Fibroblast of lung (primary cell): ENCODE results near the gene SP140. TPM values are rescaled to one million over a fixed set of nuclear protein-coding genes. Genes with fewer than 3 reads are reported as not detected.

Experiments used
- DNase-seq, 2 donors: peaks; one replicate each; pipeline versions ENCODE4 v3.0.0 to v3.0.0-alpha.2; 2010; ENCODE audit warnings: low read depth in 2 of 2
- H2AFZ ChIP-seq: 2 replicates; pipeline ENCODE4 v1.5.1; 2012; ENCODE audit warnings: low read length, control low read depth, inconsistent platforms
- H3K27ac ChIP-seq: 2 replicates; pipeline ENCODE4 v1.5.1; 2011; ENCODE audit warnings: low read length, control low read depth; ENCODE audit not compliant: insufficient read depth
- H3K27me3 ChIP-seq: 2 replicates; pipeline ENCODE4 v1.5.1; 2011; ENCODE audit warnings: mild to moderate bottlenecking, low read length; ENCODE audit not compliant: control insufficient read depth, insufficient read depth
- H3K36me3 ChIP-seq: 2 replicates; pipeline ENCODE4 v1.5.1; 2011; ENCODE audit warnings: low read length; ENCODE audit not compliant: control insufficient read depth, insufficient read depth
- H3K4me1 ChIP-seq: 2 replicates; pipeline ENCODE4 v1.5.1; 2011; ENCODE audit warnings: low read length; ENCODE audit not compliant: control insufficient read depth, insufficient read depth; ENCODE audit errors: extremely low read depth
- H3K4me2 ChIP-seq: 2 replicates; pipeline ENCODE4 v1.5.1; 2011; ENCODE audit warnings: low read length, control low read depth; ENCODE audit not compliant: insufficient read depth; ENCODE audit errors: extremely low read depth
- H3K4me3 ChIP-seq, 4 experiments: fragments of 200-600 bp in 1 of 4; sonication (generic) in 1 of 4; replicated peaks in 1 of 4; 2 replicates each; pipeline ENCODE4 v1.5.1; 2011 to 2016; ENCODE audit warnings: low read length in 4 of 4, low read depth in 3 of 4, mild to moderate bottlenecking in 3 of 4, control low read depth in 2 of 4, inconsistent platforms in 1 of 4, mixed read lengths in 1 of 4; ENCODE audit not compliant: insufficient read depth in 1 of 4; ENCODE audit errors: control extremely low read depth in 1 of 4
- H3K79me2 ChIP-seq: 2 replicates; pipeline ENCODE4 v1.5.1; 2012; ENCODE audit warnings: mild to moderate bottlenecking, low read length, inconsistent platforms; ENCODE audit not compliant: control insufficient read depth, insufficient read depth
- H3K9ac ChIP-seq: 2 replicates; pipeline ENCODE4 v1.5.1; 2011; ENCODE audit warnings: mild to moderate bottlenecking, low read length, control low read depth; ENCODE audit not compliant: insufficient read depth
- H3K9me3 ChIP-seq: 2 replicates; pipeline ENCODE4 v1.5.1; 2012; ENCODE audit warnings: low read depth, low read length; ENCODE audit not compliant: control insufficient read depth, insufficient read depth
- H4K20me1 ChIP-seq: 2 replicates; pipeline ENCODE4 v1.5.1; 2011; ENCODE audit warnings: low read length; ENCODE audit not compliant: control insufficient read depth, insufficient read depth; ENCODE audit errors: extremely low read depth
- CTCF ChIP-seq, 2 donors: IDR thresholded peaks in 1 of 2; conservative IDR thresholded peaks in 1 of 2; 1 replicate in 1 of 2; 2 replicates in 1 of 2; pipeline ENCODE4 v1.5.1; 2011 to 2012; ENCODE audit warnings: low read length in 2 of 2, control low read depth in 1 of 2, inconsistent platforms in 1 of 2, low read depth in 1 of 2, mild to moderate bottlenecking in 1 of 2
- EZH2 ChIP-seq: IDR thresholded peaks from 2 replicates; pipeline ENCODE4 v1.5.1; 2012; ENCODE audit warnings: low read length, control low read depth, mild to moderate bottlenecking; ENCODE audit errors: missing control alignments
- polyA minus RNA-seq: library from RNA; depleted of rRNA, polyadenylated mRNA; stranded (reverse); fragments of >200 nt; gene quantifications from 2 replicates; pipeline ENCODE4 v1.2.3, GENCODE V29; 2011; ENCODE audit warnings: low replicate concordance
- polyA plus RNA-seq, 2 donors: library from polyadenylated mRNA; depleted of rRNA in 1 of 2; stranded (reverse) in 1 of 2; unstranded in 1 of 2; fragments of >200 nt; gene quantifications; 2 replicates each; pipeline ENCODE4 v1.2.1, GENCODE V29; 2011 to 2012; ENCODE audit warnings: missing spikeins in 1 of 2
- total RNA-seq: library from RNA; depleted of rRNA; stranded (reverse); fragments of >200 nt; gene quantifications from 2 replicates; pipeline ENCODE4 v1.2.1, GENCODE V29; 2014

SP140 gene
- 0.26 and 0.33 TPM in 2 replicates for total RNA-seq
- polyA plus RNA-seq = 0.17 and 0.60 TPM in 2 replicates
- 0.34 and 0.52 TPM in 2 replicates for polyA plus RNA-seq (2012)
- not detected in 2 replicates for polyA minus RNA-seq

GRCh38 chr2:230225486-230225885 lies at the start of gene SP140:
Gene SP140, plus strand, starts transcription at chr2:230225736. Its CDS starts 109 bp downstream, at chr2:230225845.
- TF ChIP-seq EZH2 = no peak
- TF ChIP-seq CTCF (conservative IDR thresholded peaks at IDR 0.05 in 1 of 2, IDR thresholded peaks at IDR 0.05 in 1 of 2; ENCODE audit: low read depth in 1 of 2, low read length in 2 of 2) = no peak
- H3K79me2 ChIP-seq = no peaks in the 10 kb centered on the region
- H3K4me2 ChIP-seq = no peak within 1 kb of the TSS
- H4K20me1 ChIP-seq = no peaks in the 10 kb centered on the region
- no peaks in the 10 kb centered on the region for H3K9me3 ChIP-seq
- no peaks in the 10 kb centered on the region for H3K36me3 ChIP-seq
- H3K4me3 ChIP-seq = no peak within 1 kb of the TSS
- peaks cover 2% of the 10 kb centered on the region for H3K4me1 ChIP-seq
- H3K9ac ChIP-seq = no peak within 1 kb of the TSS
- DNase-seq = no peak
- no peaks in the 10 kb centered on the region for H3K27me3 ChIP-seq
- no peak within 1 kb of the TSS for H3K27ac ChIP-seq
- no peak within 1 kb of the TSS for H2AFZ ChIP-seq

GRCh38 chr2:230176996-230177395 lies 48.5 kb upstream of the SP140 start:
- Histone ChIP-seq H4K20me1 (no peaks in the 10 kb centered on the region), H3K36me3 (no peaks in the 10 kb centered on the region), H3K4me2 (no peak overlapping the region), H3K9ac (no peak overlapping the region), H3K9me3 (no peaks in the 10 kb centered on the region), H3K79me2 (no peaks in the 10 kb centered on the region), H3K27ac (no peak overlapping the region), H3K4me1 (no peaks in the 10 kb centered on the region), H3K4me3 (no peak overlapping the region), H3K27me3 (no peaks in the 10 kb centered on the region), H2AFZ (no peak overlapping the region)
- no peak for DNase-seq
- no peak for TF ChIP-seq EZH2
- no peak for TF ChIP-seq CTCF (conservative IDR thresholded peaks at IDR 0.05 in 1 of 2, IDR thresholded peaks at IDR 0.05 in 1 of 2; ENCODE audit: low read depth in 1 of 2, low read length in 2 of 2)

- Histone ChIP-seq H3K79me2 (no peaks in the 10 kb centered on the region), H3K9ac (no peak overlapping the region), H3K9me3 (no peaks in the 10 kb centered on the region), H3K4me3 (no peak overlapping the region), H3K4me1 (no peaks in the 10 kb centered on the region), H2AFZ (no peak overlapping the region), H4K20me1 (no peaks in the 10 kb centered on the region), H3K4me2 (no peak overlapping the region), H3K36me3 (no peaks in the 10 kb centered on the region), H3K27ac (no peak overlapping the region), H3K27me3 (no peaks in the 10 kb centered on the region)
- no peak for DNase-seq
- no peak for TF ChIP-seq CTCF (conservative IDR thresholded peaks at IDR 0.05 in 1 of 2, IDR thresholded peaks at IDR 0.05 in 1 of 2; ENCODE audit: low read depth in 1 of 2, low read length in 2 of 2)
- TF ChIP-seq EZH2 = no peak
These were observed 46.7 kb upstream of the SP140 start for GRCh38 chr2:230178546-230179485.
